Vagina (tissue), 2 donors: ENCODE measurements around the gene FSTL1. TPM values are rescaled to one million over a fixed set of nuclear protein-coding genes. Genes with fewer than 3 reads are reported as not detected.

Experiments
- DNase-seq, 2 donors: peaks; one replicate each; pipeline ENCODE4 v3.0.0-alpha.2; 2017; ENCODE audit errors: extremely low spot score in 2 of 2
- H3K27ac ChIP-seq: fragments of 200-600 bp; sonication (generic); one replicate; pipeline ENCODE4 v1.5.1; 2019
- H3K27me3 ChIP-seq: fragments of 200-600 bp; sonication (generic); one replicate; pipeline ENCODE4 v1.5.1; 2019
- H3K36me3 ChIP-seq, 2 donors: fragments of 200-600 bp; sonication (generic); one replicate each; pipeline ENCODE4 v1.5.1; 2017 to 2019
- H3K4me1 ChIP-seq: fragments of 200-600 bp; sonication (generic); one replicate; pipeline ENCODE4 v1.5.1; 2019
- H3K4me3 ChIP-seq, 2 donors: fragments of 200-600 bp; sonication (generic); 1 replicate in 1 of 2; 2 replicates in 1 of 2; pipeline ENCODE4 v1.5.1; 2016 to 2019
- H3K9me3 ChIP-seq: fragments of 200-600 bp; sonication (generic); one replicate; pipeline ENCODE4 v1.5.1; 2019
- CTCF ChIP-seq, 3 experiments: fragments of 450-650 bp in 2 of 3; fragments of 200-600 bp in 1 of 3; sonication (generic) in 1 of 3; IDR thresholded peaks; one replicate each; pipeline ENCODE4 v1.5.1; 2017 to 2019; ENCODE audit warnings: antibody characterized with exemption in 3 of 3, mild to moderate bottlenecking in 2 of 3, moderate library complexity in 2 of 3
- POLR2A ChIP-seq, 2 donors: fragments of 450-650 bp; IDR thresholded peaks; one replicate each; pipeline ENCODE4 v1.6.1; 2017; ENCODE audit warnings: antibody characterized with exemption in 2 of 2, mild to moderate bottlenecking in 2 of 2, moderate library complexity in 2 of 2
- POLR2AphosphoS5 ChIP-seq, 2 donors: sonication (generic); formaldehyde crosslinking; IDR thresholded peaks; one replicate each; pipeline ENCODE4 v1.9.0; 2017; ENCODE audit warnings: antibody characterized with exemption in 2 of 2, mild to moderate bottlenecking in 2 of 2, low read depth in 1 of 2; ENCODE audit not compliant: insufficient read depth in 1 of 2
- intact Hi-C: fragments of 100-400 bp; cut with DNase I; formaldehyde crosslinking; loops from one replicate; pipeline ENCODE4 v1.15.1; 2023
- total RNA-seq: library from RNA; depleted of rRNA; stranded (reverse); fragments of >200 nt; gene quantifications from one replicate; pipeline ENCODE4 v1.2.3, GENCODE V29; 2016

Gene FSTL1
- total RNA-seq, 1 donor from 2014 or later, result 387 TPM

GRCh38 chr3:120425572-120426250, 25.1 kb downstream of the FSTL1 start:
- intact Hi-C loops, result loop anchor here (10.0 kb wide), 1 partner anchor 331 kb away; the partner anchor contains the start of gene GSK3B
- H3K4me3 ChIP-seq, result no peak overlapping the region
- H3K36me3 ChIP-seq, result no peaks in the 10 kb centered on the region
- peak overlapping the region; percentile 62 for H3K27ac ChIP-seq
- H3K27me3 ChIP-seq, result no peaks in the 10 kb centered on the region
- DNase-seq, result no peak
- no peaks in the 10 kb centered on the region for H3K9me3 ChIP-seq
- peaks cover 89% of the 10 kb centered on the region for H3K4me1 ChIP-seq
- TF ChIP-seq POLR2AphosphoS5 (IDR thresholded peaks at IDR 0.05; ENCODE audit: insufficient read depth in 1 of 2, low read depth in 1 of 2) (peak in 1 of 2 donors; percentile 67), CTCF (IDR thresholded peaks at IDR 0.05) (no peak)

GRCh38 chr3:120424976-120425570, 25.7 kb downstream of the FSTL1 start:
- no peak overlapping the region for H3K4me3 ChIP-seq
- H3K4me1 ChIP-seq, result peaks cover 89% of the 10 kb centered on the region
- H3K27me3 ChIP-seq, result no peaks in the 10 kb centered on the region
- H3K9me3 ChIP-seq, result no peaks in the 10 kb centered on the region
- H3K36me3 ChIP-seq, result no peaks in the 10 kb centered on the region
- no peak for DNase-seq
- TF ChIP-seq POLR2A (IDR thresholded peaks at IDR 0.05), result no peak
- TF ChIP-seq POLR2AphosphoS5 (IDR thresholded peaks at IDR 0.05; ENCODE audit: insufficient read depth in 1 of 2, low read depth in 1 of 2), result no peak
- TF ChIP-seq CTCF (IDR thresholded peaks at IDR 0.05), result no peak
- intact Hi-C loops, result loop anchor here (5.0 to 10.0 kb wide), 2 partner anchors 132 to 330 kb away; partner anchors contain the start of gene GSK3B
- peak overlapping the region; percentile 62 for H3K27ac ChIP-seq

DNA sequence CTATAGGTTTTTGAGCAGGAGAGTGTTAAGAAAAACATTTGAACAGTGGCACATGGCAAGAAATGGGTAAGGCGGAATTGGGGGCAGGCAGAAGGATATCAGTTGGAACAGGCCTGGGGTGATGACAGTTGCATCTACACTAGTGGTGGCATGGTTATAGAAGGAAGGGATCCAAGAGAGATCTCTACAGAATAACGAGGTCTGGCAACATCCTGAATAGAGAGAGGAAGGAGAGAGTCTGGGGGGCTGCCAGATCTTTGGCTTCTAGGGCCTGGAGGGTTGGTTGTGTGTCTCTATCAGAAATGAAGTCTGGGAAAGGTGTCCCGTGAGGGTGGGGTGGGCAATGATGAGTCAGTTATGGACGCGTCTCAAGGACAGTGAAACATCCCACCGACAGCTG, 26.3 kb downstream of the FSTL1 start:
- Histone ChIP-seq H3K27me3 (no peaks in the 10 kb centered on the region), H3K27ac (peak overlapping the region; percentile 62), H3K4me3 (no peak overlapping the region), H3K36me3 (no peaks in the 10 kb centered on the region), H3K4me1 (peaks cover 91% of the 10 kb centered on the region), H3K9me3 (no peaks in the 10 kb centered on the region)
- no peak for TF ChIP-seq POLR2AphosphoS5 (IDR thresholded peaks at IDR 0.05; ENCODE audit: insufficient read depth in 1 of 2, low read depth in 1 of 2)
- TF ChIP-seq POLR2A (IDR thresholded peaks at IDR 0.05), result no peak
- no peak for TF ChIP-seq CTCF (IDR thresholded peaks at IDR 0.05)
- DNase-seq, result no peak
- intact Hi-C loops, result loop anchor here (5.0 to 10.0 kb wide), 2 partner anchors 133 to 330 kb away; partner anchors contain the start of gene GSK3B

GRCh38 chr3:120423432-120423831, 27.4 kb downstream of the FSTL1 start:
- no peak for TF ChIP-seq CTCF (IDR thresholded peaks at IDR 0.05)
- TF ChIP-seq POLR2A (IDR thresholded peaks at IDR 0.05), result no peak
- TF ChIP-seq POLR2AphosphoS5 (IDR thresholded peaks at IDR 0.05; ENCODE audit: insufficient read depth in 1 of 2, low read depth in 1 of 2), result no peak

GRCh38 chr3:120421926-120422325, 28.9 kb downstream of the FSTL1 start:
- H3K27me3 ChIP-seq, result no peaks in the 10 kb centered on the region
- peaks cover 91% of the 10 kb centered on the region for H3K4me1 ChIP-seq
- intact Hi-C loops, result loop anchor here (5.0 to 10.0 kb wide), 2 partner anchors 135 to 327 kb away; partner anchors contain the start of gene GSK3B
- no peak overlapping the region for H3K4me3 ChIP-seq
- H3K27ac ChIP-seq, result peak overlapping the region; percentile 64
- no peak for DNase-seq
- H3K9me3 ChIP-seq, result no peaks in the 10 kb centered on the region
- no peaks in the 10 kb centered on the region for H3K36me3 ChIP-seq
- TF ChIP-seq POLR2A (IDR thresholded peaks at IDR 0.05) (no peak), POLR2AphosphoS5 (IDR thresholded peaks at IDR 0.05; ENCODE audit: insufficient read depth in 1 of 2, low read depth in 1 of 2) (no peak), CTCF (IDR thresholded peaks at IDR 0.05) (no peak)

More at GRCh38 chr3:120423432-120423831, 27.4 kb downstream of the FSTL1 start:
- peak overlapping the region; percentile 40 for H3K27ac ChIP-seq
- no peaks in the 10 kb centered on the region for H3K27me3 ChIP-seq
- H3K9me3 ChIP-seq, result no peaks in the 10 kb centered on the region
- peaks cover 95% of the 10 kb centered on the region for H3K4me1 ChIP-seq
- intact Hi-C loops, result loop anchor here (5.0 to 10.0 kb wide), 2 partner anchors 134 to 329 kb away; partner anchors contain the start of gene GSK3B
- H3K36me3 ChIP-seq, result no peaks in the 10 kb centered on the region
- no peak for DNase-seq
- no peak overlapping the region for H3K4me3 ChIP-seq
